GM12878 (cell line): ENCODE measurements around the gene LEUTX. TPM values are rescaled to one million over a fixed set of nuclear protein-coding genes. Genes with fewer than 3 reads are reported as not detected.

Experiments used
- LARP7 ChIP-seq: fragments of 450-650 bp; IDR thresholded peaks from 2 replicates; pipeline ENCODE4 v1.6.1; 2017; ENCODE audit warnings: mild to moderate bottlenecking
- microRNA-seq: library from miRNA; unstranded; fragments of <30 nt; microRNA quantifications from one replicate; pipeline ENCODE4, GENCODE V29; 2018
- polyA plus RNA-seq, 11 experiments: library from polyadenylated mRNA; depleted of rRNA in 4 of 11; unstranded in 6 of 11; stranded (reverse) in 5 of 11; fragments of >200 nt; fragmentation: Nextera tagmentation in 4 of 11; fragmentation: Illumina TruSeq in 1 of 11; extraction: Ambion mirVana in 4 of 11; extraction: Trizol in 1 of 11; gene quantifications; 1 replicate in 1 of 11; 2 replicates in 10 of 11; pipeline versions ENCODE4 v1.2.1 to v1.2.3, GENCODE V29; 2011 to 2016; ENCODE audit warnings: inconsistent platforms in 2 of 11, missing spikeins in 2 of 11, low read depth in 1 of 11
- small RNA-seq: library from RNA; depleted of rRNA; stranded (forward); fragments of <200 nt; gene quantifications from one replicate; pipeline ENCODE3, GENCODE V24; 2014
- total RNA-seq, 4 experiments: library from RNA; depleted of rRNA in 3 of 4; stranded (reverse); fragments of >200 nt in 3 of 4; fragmentation: Illumina TruSeq in 1 of 4; extraction: Trizol in 1 of 4; gene quantifications; 2 replicates each; pipeline versions ENCODE4 v1.2.1 to v1.2.3, GENCODE V29; 2013 to 2021
- TF ChIP-seq, protein P1 (sequence below): fragments of 450-650 bp; IDR thresholded peaks from 2 replicates; pipeline ENCODE4 v1.6.1; 2017; ENCODE audit warnings: antibody characterized with exemption, mild to moderate bottlenecking, moderate library complexity

The LEUTX gene
- total and polyA plus RNA-seq, 10 of the 15 experiments (the other 5 are each of a cell fraction or from before 2014, with no cell fraction given): 0.29 to 0.46 (median 0.40) TPM; not detected in 4

DNA sequence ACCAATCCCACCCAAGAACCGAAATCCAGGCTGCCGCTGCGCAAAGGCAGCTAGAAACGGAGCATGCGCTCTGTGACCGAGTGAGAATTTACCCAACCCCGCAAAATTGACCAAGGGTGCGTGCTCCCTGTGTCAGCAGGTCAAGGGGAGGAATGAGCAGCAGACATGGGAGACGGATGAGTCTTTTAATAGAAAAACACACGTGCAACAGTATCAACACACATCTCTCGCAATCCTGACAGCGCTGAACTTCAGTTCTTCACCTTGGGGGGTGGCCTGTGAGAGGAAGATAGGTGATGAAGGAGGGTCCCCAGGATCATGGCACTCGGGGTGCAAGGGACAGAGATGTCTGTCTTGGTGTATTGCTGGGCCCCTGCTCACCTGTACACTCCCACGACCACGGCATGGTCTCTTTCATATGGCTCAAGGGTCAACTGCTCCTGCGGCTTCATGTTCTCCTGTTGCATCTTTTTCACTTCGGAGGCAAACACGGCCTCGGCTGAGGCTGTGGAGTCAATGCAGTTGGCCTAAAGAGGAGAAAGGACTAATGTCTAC is 55.7 kb downstream of the LEUTX start (continued):
- TF ChIP-seq, protein P1, sequence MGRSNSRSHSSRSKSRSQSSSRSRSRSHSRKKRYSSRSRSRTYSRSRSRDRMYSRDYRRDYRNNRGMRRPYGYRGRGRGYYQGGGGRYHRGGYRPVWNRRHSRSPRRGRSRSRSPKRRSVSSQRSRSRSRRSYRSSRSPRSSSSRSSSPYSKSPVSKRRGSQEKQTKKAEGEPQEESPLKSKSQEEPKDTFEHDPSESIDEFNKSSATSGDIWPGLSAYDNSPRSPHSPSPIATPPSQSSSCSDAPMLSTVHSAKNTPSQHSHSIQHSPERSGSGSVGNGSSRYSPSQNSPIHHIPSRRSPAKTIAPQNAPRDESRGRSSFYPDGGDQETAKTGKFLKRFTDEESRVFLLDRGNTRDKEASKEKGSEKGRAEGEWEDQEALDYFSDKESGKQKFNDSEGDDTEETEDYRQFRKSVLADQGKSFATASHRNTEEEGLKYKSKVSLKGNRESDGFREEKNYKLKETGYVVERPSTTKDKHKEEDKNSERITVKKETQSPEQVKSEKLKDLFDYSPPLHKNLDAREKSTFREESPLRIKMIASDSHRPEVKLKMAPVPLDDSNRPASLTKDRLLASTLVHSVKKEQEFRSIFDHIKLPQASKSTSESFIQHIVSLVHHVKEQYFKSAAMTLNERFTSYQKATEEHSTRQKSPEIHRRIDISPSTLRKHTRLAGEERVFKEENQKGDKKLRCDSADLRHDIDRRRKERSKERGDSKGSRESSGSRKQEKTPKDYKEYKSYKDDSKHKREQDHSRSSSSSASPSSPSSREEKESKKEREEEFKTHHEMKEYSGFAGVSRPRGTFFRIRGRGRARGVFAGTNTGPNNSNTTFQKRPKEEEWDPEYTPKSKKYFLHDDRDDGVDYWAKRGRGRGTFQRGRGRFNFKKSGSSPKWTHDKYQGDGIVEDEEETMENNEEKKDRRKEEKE: 0 out of 2 replicates have a peak, but pooled peaks have one; percentile 30
- TF ChIP-seq LARP7: 0 out of 2 replicates have a peak, but pooled peaks have one; percentile 24

Small RNAs within 50 kb of the gene (microRNA-seq; reads per million reads assigned to microRNA genes)
- gene MIR6719: not detected

Small RNAs within 50 kb of the gene (small RNA-seq; reads per million reads assigned to genes)
- not detected for gene MIR6719

Other genes starting within 250 kb of the LEUTX start
Only the 7 nearest of the 11 such genes appear.
- gene LGALS13, start 176.3 kb upstream of the LEUTX start, total RNA-seq (2014; rRNA removed): not detected in 2 replicates
- gene LGALS13, start 176.3 kb upstream of the LEUTX start, total RNA-seq (2014; rRNA removed; fragmentation: Illumina TruSeq; extraction: Trizol): not detected in 2 replicates
- gene LGALS13, start 176.3 kb upstream of the LEUTX start, total RNA-seq (2021): not detected in 2 replicates
- gene LGALS13, start 176.3 kb upstream of the LEUTX start, polyA plus RNA-seq (2011; rRNA removed): not detected in 2 replicates
- not detected in 2 replicates for gene LGALS13, start 176.3 kb upstream of the LEUTX start, polyA plus RNA-seq (2014; fragmentation: Illumina TruSeq; extraction: Trizol)
- not detected for gene LGALS13, start 176.3 kb upstream of the LEUTX start, polyA plus RNA-seq (2014; fragmentation: Nextera tagmentation; extraction: Ambion mirVana)
- gene LGALS13, start 176.3 kb upstream of the LEUTX start, polyA plus RNA-seq (2014; rRNA removed): not detected in 2 replicates
- gene LGALS13, start 176.3 kb upstream of the LEUTX start, polyA plus RNA-seq (2016; fragmentation: Nextera tagmentation; extraction: Ambion mirVana): not detected
- gene LGALS16, start 122.9 kb upstream of the LEUTX start, total RNA-seq (2014; rRNA removed): not detected in 2 replicates
- not detected in 2 replicates for gene LGALS16, start 122.9 kb upstream of the LEUTX start, total RNA-seq (2014; rRNA removed; fragmentation: Illumina TruSeq; extraction: Trizol)
- not detected in 2 replicates for gene LGALS16, start 122.9 kb upstream of the LEUTX start, total RNA-seq (2021)
- not detected in 2 replicates for gene LGALS16, start 122.9 kb upstream of the LEUTX start, polyA plus RNA-seq (2011; rRNA removed)
- not detected in 2 replicates for gene LGALS16, start 122.9 kb upstream of the LEUTX start, polyA plus RNA-seq (2014; fragmentation: Illumina TruSeq; extraction: Trizol)
- gene LGALS16, start 122.9 kb upstream of the LEUTX start, polyA plus RNA-seq (2014; fragmentation: Nextera tagmentation; extraction: Ambion mirVana): not detected
- not detected in 2 replicates for gene LGALS16, start 122.9 kb upstream of the LEUTX start, polyA plus RNA-seq (2014; rRNA removed)
- not detected for gene LGALS16, start 122.9 kb upstream of the LEUTX start, polyA plus RNA-seq (2016; fragmentation: Nextera tagmentation; extraction: Ambion mirVana)
- gene LGALS14, start 74.4 kb upstream of the LEUTX start, total RNA-seq (2014; rRNA removed): 6.9 and 9.0 TPM in 2 replicates
- 5.2 and 6.2 TPM in 2 replicates for gene LGALS14, start 74.4 kb upstream of the LEUTX start, total RNA-seq (2014; rRNA removed; fragmentation: Illumina TruSeq; extraction: Trizol)
- gene LGALS14, start 74.4 kb upstream of the LEUTX start, total RNA-seq (2021): 4.9 and 6.6 TPM in 2 replicates
- 9.3 and 12.2 TPM in 2 replicates for gene LGALS14, start 74.4 kb upstream of the LEUTX start, polyA plus RNA-seq (2011; rRNA removed)
- 8.1 and 8.5 TPM in 2 replicates for gene LGALS14, start 74.4 kb upstream of the LEUTX start, polyA plus RNA-seq (2014; fragmentation: Illumina TruSeq; extraction: Trizol)
- 10 to 100 TPM; 21.0 to 34.6 TPM for gene LGALS14, start 74.4 kb upstream of the LEUTX start, polyA plus RNA-seq (2014; fragmentation: Nextera tagmentation; extraction: Ambion mirVana)
- gene LGALS14, start 74.4 kb upstream of the LEUTX start, polyA plus RNA-seq (2014; rRNA removed): 5.2 and 7.6 TPM in 2 replicates
- gene LGALS14, start 74.4 kb upstream of the LEUTX start, polyA plus RNA-seq (2016; fragmentation: Nextera tagmentation; extraction: Ambion mirVana): 1 to 10 TPM; 5.1 to 6.2 TPM
- gene CLC, start 40.8 kb upstream of the LEUTX start, total RNA-seq (2014; rRNA removed): not detected in 2 replicates
- gene CLC, start 40.8 kb upstream of the LEUTX start, total RNA-seq (2014; rRNA removed; fragmentation: Illumina TruSeq; extraction: Trizol): 0.27 TPM in 1 of 2 replicates, not detected in the other
- gene CLC, start 40.8 kb upstream of the LEUTX start, total RNA-seq (2021): 0.36 TPM in 1 of 2 replicates, not detected in the other
- gene CLC, start 40.8 kb upstream of the LEUTX start, polyA plus RNA-seq (2011; rRNA removed): 0.31 TPM in 1 of 2 replicates, not detected in the other
- 0.35 TPM in 1 of 2 replicates, not detected in the other for gene CLC, start 40.8 kb upstream of the LEUTX start, polyA plus RNA-seq (2014; fragmentation: Illumina TruSeq; extraction: Trizol)
- gene CLC, start 40.8 kb upstream of the LEUTX start, polyA plus RNA-seq (2014; fragmentation: Nextera tagmentation; extraction: Ambion mirVana): under 1 TPM; 0.18 to 0.21 TPM
- gene CLC, start 40.8 kb upstream of the LEUTX start, polyA plus RNA-seq (2014; rRNA removed): 0.29 TPM in 1 of 2 replicates, not detected in the other
- gene CLC, start 40.8 kb upstream of the LEUTX start, polyA plus RNA-seq (2016; fragmentation: Nextera tagmentation; extraction: Ambion mirVana): not detected
- 2.9 and 3.6 TPM in 2 replicates for gene DYRK1B, start 55.3 kb downstream of the LEUTX start, total RNA-seq (2014; rRNA removed)
- gene DYRK1B, start 55.3 kb downstream of the LEUTX start, total RNA-seq (2014; rRNA removed; fragmentation: Illumina TruSeq; extraction: Trizol): 1.7 and 2.0 TPM in 2 replicates
- 8.9 and 10.2 TPM in 2 replicates for gene DYRK1B, start 55.3 kb downstream of the LEUTX start, total RNA-seq (2021)
- 2.7 and 2.9 TPM in 2 replicates for gene DYRK1B, start 55.3 kb downstream of the LEUTX start, polyA plus RNA-seq (2011; rRNA removed)
- gene DYRK1B, start 55.3 kb downstream of the LEUTX start, polyA plus RNA-seq (2014; fragmentation: Illumina TruSeq; extraction: Trizol): 2.1 and 3.4 TPM in 2 replicates
- gene DYRK1B, start 55.3 kb downstream of the LEUTX start, polyA plus RNA-seq (2014; fragmentation: Nextera tagmentation; extraction: Ambion mirVana): under 1 TPM in 1 of 2 experiments, not detected in 1; 0.07 TPM
- gene DYRK1B, start 55.3 kb downstream of the LEUTX start, polyA plus RNA-seq (2014; rRNA removed): 5.6 and 6.0 TPM in 2 replicates
- gene DYRK1B, start 55.3 kb downstream of the LEUTX start, polyA plus RNA-seq (2016; fragmentation: Nextera tagmentation; extraction: Ambion mirVana): 1 to 10 TPM; 2.9 to 4.3 TPM
- 323 and 343 TPM in 2 replicates for gene FBL, start 67.5 kb downstream of the LEUTX start, total RNA-seq (2014; rRNA removed)
- gene FBL, start 67.5 kb downstream of the LEUTX start, total RNA-seq (2014; rRNA removed; fragmentation: Illumina TruSeq; extraction: Trizol): 497 and 501 TPM in 2 replicates
- 534 and 544 TPM in 2 replicates for gene FBL, start 67.5 kb downstream of the LEUTX start, total RNA-seq (2021)
- gene FBL, start 67.5 kb downstream of the LEUTX start, polyA plus RNA-seq (2011; rRNA removed): 442 and 775 TPM in 2 replicates
- gene FBL, start 67.5 kb downstream of the LEUTX start, polyA plus RNA-seq (2014; fragmentation: Illumina TruSeq; extraction: Trizol): 865 and 1,083 TPM in 2 replicates
- 100 to 1,000 TPM; 156 to 460 TPM for gene FBL, start 67.5 kb downstream of the LEUTX start, polyA plus RNA-seq (2014; fragmentation: Nextera tagmentation; extraction: Ambion mirVana)
- 568 and 589 TPM in 2 replicates for gene FBL, start 67.5 kb downstream of the LEUTX start, polyA plus RNA-seq (2014; rRNA removed)
- gene FBL, start 67.5 kb downstream of the LEUTX start, polyA plus RNA-seq (2016; fragmentation: Nextera tagmentation; extraction: Ambion mirVana): 100 to 1,000 TPM; 253 to 257 TPM
- 0.38 and 0.56 TPM in 2 replicates for gene FCGBP, start 155.8 kb downstream of the LEUTX start, total RNA-seq (2014; rRNA removed)
- 0.41 and 0.45 TPM in 2 replicates for gene FCGBP, start 155.8 kb downstream of the LEUTX start, total RNA-seq (2014; rRNA removed; fragmentation: Illumina TruSeq; extraction: Trizol)
- gene FCGBP, start 155.8 kb downstream of the LEUTX start, total RNA-seq (2021): 2.6 and 3.2 TPM in 2 replicates
- gene FCGBP, start 155.8 kb downstream of the LEUTX start, polyA plus RNA-seq (2011; rRNA removed): 0.19 and 0.30 TPM in 2 replicates
- 0.19 TPM in 1 of 2 replicates, not detected in the other for gene FCGBP, start 155.8 kb downstream of the LEUTX start, polyA plus RNA-seq (2014; fragmentation: Illumina TruSeq; extraction: Trizol)
- gene FCGBP, start 155.8 kb downstream of the LEUTX start, polyA plus RNA-seq (2014; fragmentation: Nextera tagmentation; extraction: Ambion mirVana): under 1 TPM in 1 of 2 experiments, not detected in 1; 0.02 TPM
- gene FCGBP, start 155.8 kb downstream of the LEUTX start, polyA plus RNA-seq (2014; rRNA removed): 0.73 and 1.0 TPM in 2 replicates
- gene FCGBP, start 155.8 kb downstream of the LEUTX start, polyA plus RNA-seq (2016; fragmentation: Nextera tagmentation; extraction: Ambion mirVana): under 1 TPM in 1 of 2 experiments, not detected in 1; 0.21 TPM